K562 (cell line): ENCODE data around the gene HMGA1. TPM values are rescaled to one million over a fixed set of nuclear protein-coding genes. Genes with fewer than 3 reads are reported as not detected.

Experiments
- ATAC-seq: fragments of 200-7000 bp; cut with Tn5 transposase; 3 replicates; pipeline ENCODE4 v1.9.1; 2020; ENCODE audit warnings: moderate library complexity
- BruUV-seq: library from RNA; stranded (reverse); fragments of 400-500 nt; replicated peaks from 2 replicates; lab custom pipeline; 2021; lab: Mats Ljungman, UMichigan
- CTCF ChIA-PET: fragments of 300-600 bp; formaldehyde crosslinking; extraction: SDS; loops from one replicate; lab custom pipeline; 2021; ENCODE audit warnings: low intra/inter-chr PET ratio; lab: Yijun Ruan, JAX
- POLR2A ChIA-PET: fragments of 300-600, 350-650 bp; sonication (Branson Sonifier 250); formaldehyde crosslinking; extraction: SDS; loops from one replicate; lab custom pipeline; 2021; ENCODE audit warnings: antibody characterized with exemption, inconsistent platforms; lab: Yijun Ruan, JAX
- DNase-seq, 4 experiments: peaks; one replicate each; pipeline versions ENCODE4 v3.0.0 to v3.0.0-alpha.2; 2011 to 2018; ENCODE audit warnings: low spot score in 3 of 4, mixed read lengths in 3 of 4; ENCODE audit errors: extremely low read depth in 1 of 4
- FAIRE-seq: peaks from 2 replicates; lab custom pipeline; 2011; peaks lifted over from hg19 to GRCh38; lab: Jason Lieb, UNC
- H2AFZ ChIP-seq: 2 replicates; pipeline ENCODE4 v1.6.0; 2011; ENCODE audit warnings: low read depth, low read length, control low read depth, inconsistent platforms
- H3K27ac ChIP-seq: fragments of 200-600 bp; 3 replicates; pipeline ENCODE4 v1.8.0; 2011; ENCODE audit warnings: low read depth, mild to moderate bottlenecking, control low read depth, inconsistent platforms, low read length, moderate library complexity, mixed read lengths; ENCODE audit errors: extremely low read depth
- H3K27me3 ChIP-seq, 2 experiments: fragments of 300-600 bp in 1 of 2; 2 replicates in 1 of 2; 3 replicates in 1 of 2; pipeline versions ENCODE4 v1.6.0 to v1.8.0; 2011; ENCODE audit warnings: inconsistent platforms in 2 of 2, low read length in 2 of 2, mild to moderate bottlenecking in 1 of 2, mixed read lengths in 1 of 2, moderate library complexity in 1 of 2; ENCODE audit not compliant: control insufficient read depth in 2 of 2, insufficient read depth in 2 of 2
- H3K36me3 ChIP-seq: fragments of 300-600 bp; 3 replicates; pipeline ENCODE4 v1.8.0; 2011; ENCODE audit warnings: mild to moderate bottlenecking, low read length, inconsistent platforms; ENCODE audit not compliant: control insufficient read depth, insufficient read depth
- H3K4me1 ChIP-seq, 2 experiments: fragments of 200-600 bp in 1 of 2; replicated peaks in 1 of 2; 2 replicates in 1 of 2; 3 replicates in 1 of 2; pipeline versions ENCODE4 v1.5.1 to v1.8.0; 2011; ENCODE audit warnings: inconsistent platforms in 2 of 2, low read length in 2 of 2, mild to moderate bottlenecking in 1 of 2, mixed read lengths in 1 of 2, moderate library complexity in 1 of 2; ENCODE audit not compliant: control insufficient read depth in 2 of 2, insufficient read depth in 2 of 2
- H3K4me2 ChIP-seq: 2 replicates; pipeline ENCODE4 v1.6.1; 2011; ENCODE audit warnings: low read length, control low read depth, inconsistent platforms, mixed read lengths; ENCODE audit not compliant: insufficient read depth
- H3K4me3 ChIP-seq: fragments of 200-600 bp; sonication (generic), shearing (Covaris generic); 2 replicates; pipeline ENCODE4 v1.5.1; 2016; ENCODE audit warnings: control low read depth, inconsistent platforms
- H3K79me2 ChIP-seq: fragments of 200-600 bp; 3 replicates; pipeline ENCODE4 v1.8.0; 2011; ENCODE audit warnings: low read length, inconsistent platforms; ENCODE audit not compliant: control insufficient read depth, insufficient read depth
- H3K9ac ChIP-seq, 2 experiments: 2 replicates each; pipeline versions ENCODE4 v1.6.0 to v1.6.1; 2011; ENCODE audit warnings: low read depth in 2 of 2, low read length in 2 of 2, control low read depth in 1 of 2, inconsistent platforms in 1 of 2, mild to moderate bottlenecking in 1 of 2, mixed read lengths in 1 of 2; ENCODE audit not compliant: insufficient read depth in 1 of 2
- H3K9me1 ChIP-seq: one replicate; pipeline ENCODE4 v1.6.0; 2011; ENCODE audit warnings: inconsistent platforms, mild to moderate bottlenecking, low read length, moderate library complexity; ENCODE audit not compliant: control insufficient read depth, insufficient read depth
- H3K9me3 ChIP-seq: replicated peaks from 2 replicates; pipeline ENCODE4 v1.5.1; 2011; ENCODE audit warnings: low read depth, low read length, inconsistent platforms; ENCODE audit not compliant: control insufficient read depth, insufficient read depth
- H4K20me1 ChIP-seq: replicated peaks from 2 replicates; pipeline ENCODE4 v1.6.1; 2011; ENCODE audit warnings: low read length, inconsistent platforms, mixed read lengths; ENCODE audit not compliant: control insufficient read depth, insufficient read depth
- ATF1 ChIP-seq, 2 experiments: fragments of 450-650 bp in 1 of 2; IDR thresholded peaks; 2 replicates each; pipeline ENCODE4 v1.6.1; 2016; ENCODE audit warnings: missing compliant biosample characterization in 1 of 2, missing genetic modification characterization in 1 of 2
- CREB1 ChIP-seq, 2 experiments: sonication (generic) in 1 of 2; formaldehyde crosslinking in 1 of 2; IDR thresholded peaks; 2 replicates each; pipeline versions ENCODE4 v1.6.1 to v1.8.0; 2012 to 2022; ENCODE audit warnings: inconsistent platforms in 1 of 2, mild to moderate bottlenecking in 1 of 2, missing genetic modification reagents in 1 of 2, moderate library complexity in 1 of 2
- E2F6 ChIP-seq, 2 experiments: IDR thresholded peaks; 2 replicates each; pipeline ENCODE4 v1.6.1; 2011; ENCODE audit warnings: borderline replicate concordance in 1 of 2, control low read depth in 1 of 2, low read depth in 1 of 2, low read length in 1 of 2, mild to moderate bottlenecking in 1 of 2, mixed read lengths in 1 of 2, moderate library complexity in 1 of 2; ENCODE audit not compliant: insufficient read depth in 1 of 2, insufficient read length in 1 of 2, poor library complexity in 1 of 2, severe bottlenecking in 1 of 2; ENCODE audit errors: extremely low read depth in 1 of 2
- EGR1 ChIP-seq: fragments of 450-650 bp; conservative IDR thresholded peaks from 2 replicates; pipeline ENCODE4 v1.6.1; 2017; ENCODE audit warnings: mild to moderate bottlenecking
- GATAD2B ChIP-seq: fragments of 450-650 bp; IDR thresholded peaks from 2 replicates; pipeline ENCODE4 v1.6.1; 2017; ENCODE audit warnings: mild to moderate bottlenecking, borderline replicate concordance
- HCFC1 ChIP-seq: IDR thresholded peaks from 2 replicates; pipeline ENCODE4 v1.6.1; 2012; ENCODE audit warnings: low read depth, low read length, improper control_type of control experiment
- KLF1 ChIP-seq: fragments of 450-650 bp; IDR thresholded peaks from 2 replicates; pipeline ENCODE4 v1.6.1; 2016; ENCODE audit warnings: missing genetic modification characterization, missing compliant biosample characterization
- MCM7 ChIP-seq, 2 experiments: fragments of 450-650 bp; IDR thresholded peaks; 2 replicates each; pipeline ENCODE4 v1.6.1; 2016 to 2018
- NONO ChIP-seq, 2 experiments: fragments of 200-400 bp in 1 of 2; fragments of 450-650 bp in 1 of 2; formaldehyde crosslinking in 1 of 2; IDR thresholded peaks; 2 replicates each; pipeline ENCODE4 v1.6.1; 2017; ENCODE audit warnings: low read depth in 2 of 2, mild to moderate bottlenecking in 2 of 2, moderate library complexity in 2 of 2, low read length in 1 of 2
- RB1 ChIP-seq: fragments of 450-650 bp; IDR thresholded peaks from 2 replicates; pipeline ENCODE4 v1.6.1; 2017; ENCODE audit warnings: low read depth, mild to moderate bottlenecking
- SAP30 ChIP-seq: fragments of 200-600 bp; sonication (generic); IDR thresholded peaks from 2 replicates; pipeline ENCODE4 v1.6.1; 2012; ENCODE audit warnings: borderline replicate concordance, low read depth, mild to moderate bottlenecking, moderate library complexity, low read length, control low read depth, inconsistent platforms; ENCODE audit not compliant: insufficient read depth, poor library complexity, severe bottlenecking
- SIN3A ChIP-seq, 2 experiments: fragments of 150-350 bp in 1 of 2; IDR thresholded peaks; 2 replicates each; pipeline ENCODE4 v1.6.1; 2011 to 2016; ENCODE audit warnings: borderline replicate concordance in 2 of 2, low read depth in 2 of 2, low read length in 2 of 2, mild to moderate bottlenecking in 2 of 2, moderate library complexity in 2 of 2; ENCODE audit not compliant: control insufficient read depth in 1 of 2
- TRIM28 ChIP-seq: fragments of 450-650 bp; IDR thresholded peaks from 2 replicates; pipeline ENCODE4 v1.6.1; 2017
- ZBTB11 ChIP-seq, 3 experiments: fragments of 200-800 bp in 1 of 3; fragments of 250-450 bp in 1 of 3; fragments of 450-650 bp in 1 of 3; sonication (Bioruptor Pico) in 1 of 3; sonication (Bioruptor generic) in 1 of 3; formaldehyde crosslinking in 1 of 3; IDR thresholded peaks; 2 replicates each; pipeline versions ENCODE4 v1.6.1 to v1.8.0; 2016 to 2022; ENCODE audit warnings: mild to moderate bottlenecking in 2 of 3, missing genetic modification characterization in 2 of 3, missing compliant biosample characterization in 1 of 3, moderate library complexity in 1 of 3
- ZFP30 ChIP-seq: fragments of 250-450 bp; sonication (Bioruptor Pico); IDR thresholded peaks from 2 replicates; pipeline ENCODE4 v1.8.0; 2022; ENCODE audit warnings: moderate library complexity, mild to moderate bottlenecking, inconsistent platforms, borderline replicate concordance
- ZNF586 ChIP-seq: fragments of 450-650 bp; formaldehyde crosslinking; conservative IDR thresholded peaks from 2 replicates; pipeline ENCODE4 v1.4.0; 2020; ENCODE audit warnings: mild to moderate bottlenecking, moderate library complexity
- WGBS: fragments of 100-300 bp; shearing (Covaris generic); methylation state at CpG from one replicate; pipeline ENCODE4 v1.1.6; 2016; ENCODE audit warnings: low coverage, mixed read lengths; ENCODE audit not compliant: insufficient coverage; ENCODE audit errors: missing lambda C conversion rate; 5-methylcytosine and 5-hydroxymethylcytosine counted together
- in situ Hi-C: fragments of 300-500 bp; cut with MboI; formaldehyde crosslinking; loops from 4 replicates; pipeline ENCODE4 v1.15.0; 2018; ENCODE audit warnings: inconsistent platforms, mixed read lengths
- intact Hi-C: fragments of 100-400 bp; cut with micrococcal nuclease; formaldehyde crosslinking; loops from 2 replicates; pipeline ENCODE4 v1.14.2; 2022
- polyA plus RNA-seq, 8 experiments: library from polyadenylated mRNA; depleted of rRNA in 4 of 8; stranded (reverse) in 5 of 8; unstranded in 3 of 8; fragments of >200 nt; fragmentation: Nextera tagmentation in 2 of 8; fragmentation: Illumina TruSeq in 1 of 8; extraction: Ambion mirVana in 2 of 8; extraction: Trizol in 1 of 8; gene quantifications; 2 replicates each; pipeline versions ENCODE4 v1.2.1 to v1.2.3, GENCODE V29; 2011 to 2014; ENCODE audit warnings: inconsistent platforms in 1 of 8, missing spikeins in 1 of 8
- total RNA-seq, 7 experiments: library from RNA; depleted of rRNA in 6 of 7; stranded (reverse); fragments of >200 nt in 6 of 7; fragmentation: Illumina TruSeq in 2 of 7; extraction: Trizol in 2 of 7; gene quantifications; 2 replicates each; pipeline versions ENCODE4 v1.2.1 to v1.2.3, GENCODE V29; 2011 to 2021; ENCODE audit warnings: low replicate concordance in 1 of 7

HMGA1 gene
- total and polyA plus RNA-seq, 9 of the 15 experiments (the other 6 are each of a cell fraction or from before 2014, with no cell fraction given) = 27.8 to 1,947 (median 594) TPM

- Histone ChIP-seq H3K36me3 (peaks cover 45% of the 10 kb centered on the region), H3K4me3 (peak overlapping the region; percentile 85), H3K27me3 (no peaks in the 10 kb centered on the region), H3K9me1 (no peaks in the 10 kb centered on the region), H3K4me1 (peaks cover 50 to 54% of the 10 kb centered on the region in 2 experiments), H3K9me3 (no peaks in the 10 kb centered on the region), H2AFZ (peak overlapping the region; percentile 17; the same call in 1 of the 2 replicates), H3K79me2 (peaks cover 63% of the 10 kb centered on the region), H3K9ac (peak overlapping the region; percentile 97 to 99), H3K27ac (peak overlapping the region; percentile 98), H4K20me1 (peaks cover 35% of the 10 kb centered on the region), H3K4me2 (peak overlapping the region; percentile 88; the same call in 1 of the 2 replicates)
- DNase-seq = peak; percentile 61 to 85 (median 81)
- no TSS peak for BruUV-seq
- CTCF ChIA-PET = interaction anchor here (0.6 to 1.9 kb wide), 4 partner anchors 40 to 902 kb away, joined by 3 to 6 read pairs (median 4); no protein-coding TSS in a partner anchor
- WGBS = no CpG with 5 or more reads among the region's 78 CpGs
- no peak for FAIRE-seq
- in situ Hi-C loops = no loop called here
- peak; percentile 1; the same call in 1 of the 3 replicates for ATAC-seq
- intact Hi-C loops = no loop called here
- POLR2A ChIA-PET = interaction anchor here (0.5 to 1.8 kb wide), 31 partner anchors 10 to 1140 kb away, joined by 3 to 14 read pairs (median 4); partner anchors contain the start of gene SMIM29
- no peak for TF ChIP-seq TRIM28
- TF ChIP-seq HCFC1 = no peak
- TF ChIP-seq CREB1 (IDR thresholded peaks at IDR 0.05) = no peak
- no peak for TF ChIP-seq CREB1 (CRISPR knock-in tag; IDR thresholded peaks at IDR 0.05)
- TF ChIP-seq SIN3A (IDR thresholded peaks at IDR 0.05; ENCODE audit: borderline replicate concordance in 2 of 2, control insufficient read depth in 1 of 2, low read depth in 2 of 2, low read length in 2 of 2) = 0 out of 4 replicates have a peak, but pooled peaks of 1 of the 2 experiments have one; percentile 10
- TF ChIP-seq ATF1 (CRISPR knock-in tag; IDR thresholded peaks at IDR 0.05) = no peak
- TF ChIP-seq ATF1 (tag; IDR thresholded peaks at IDR 0.05) = no peak
- TF ChIP-seq EGR1 = no peak
- TF ChIP-seq GATAD2B = peak; percentile 6; the same call in 1 of the 2 replicates
- TF ChIP-seq MCM7 (IDR thresholded peaks at IDR 0.05) = no peak
- no peak for TF ChIP-seq SAP30
- TF ChIP-seq KLF1 (tag) = no peak
- peak in 1 of 2 experiments; percentile 23; a peak in 1 of 4 replicates for TF ChIP-seq NONO (IDR thresholded peaks at IDR 0.05; ENCODE audit: low read depth in 2 of 2, low read length in 1 of 2)
- no peak for TF ChIP-seq ZBTB11 (CRISPR knock-in tag; IDR thresholded peaks at IDR 0.05)
- TF ChIP-seq ZFP30 = no peak
- no peak for TF ChIP-seq ZNF586
- peak; percentile 12; the same call in 1 of the 2 replicates for TF ChIP-seq RB1
- peak in 1 of 2 experiments; percentile 43 for TF ChIP-seq E2F6 (IDR thresholded peaks at IDR 0.05; ENCODE audit: borderline replicate concordance in 1 of 2, extremely low read depth in 1 of 2, insufficient read depth in 1 of 2, insufficient read length in 1 of 2, low read depth in 1 of 2, low read length in 1 of 2, poor library complexity in 1 of 2, severe bottlenecking in 1 of 2)
Measured at GRCh38 chr6:34237316-34237721, 646 bp downstream of the HMGA1 start.
